GM13976 (cell line): Measurements from ENCODE around the gene NUTF2.
"Not testable (repeated sequence)": the region's sequence is repeated elsewhere in the genome, so short reads cannot be mapped to it uniquely, and the experiment has no call there.

Experiments used
- DNase-seq: peaks from one replicate; pipeline ENCODE4 v3.0.0; 2012; ENCODE audit warnings: low spot score
- in situ Hi-C: fragments of 300-500 bp; cut with MboI; formaldehyde crosslinking; loops from one replicate; pipeline ENCODE4 v1.12.0; 2022; ENCODE audit warnings: low sequenced_read_pairs, mixed read lengths, inconsistent platforms; ENCODE audit not compliant: unreplicated experiment
- TF ChIP-seq, protein P1 (sequence below): IDR thresholded peaks from 2 replicates; pipeline ENCODE4 v1.5.1; 2012; ENCODE audit warnings: borderline replicate concordance, mild to moderate bottlenecking; ENCODE audit not compliant: insufficient read depth; ENCODE audit errors: extremely low read depth, missing control alignments, control extremely low read depth

Gene NUTF2

DNA sequence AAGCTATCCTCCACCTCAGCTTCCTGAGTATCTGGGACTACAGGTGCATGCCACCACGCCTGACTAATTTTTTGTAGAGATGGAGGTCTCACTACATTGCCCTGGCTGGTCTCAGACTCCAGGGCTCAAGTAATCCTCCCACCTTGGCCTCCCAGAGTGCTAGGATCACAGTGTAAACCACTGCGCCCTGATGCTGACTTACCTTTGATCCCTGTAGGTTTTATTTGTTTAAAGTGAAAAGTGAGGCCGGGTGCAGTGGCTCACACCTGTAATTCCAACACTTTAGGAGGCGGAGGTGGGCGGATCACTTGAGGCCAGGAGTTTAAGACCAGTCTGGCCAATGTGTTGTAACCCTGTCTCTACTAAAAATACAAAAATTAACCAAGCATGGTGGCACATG lies 55.0 kb downstream of the NUTF2 start:
- no peak for DNase-seq
- in situ Hi-C loops, result no loop called here
- TF ChIP-seq, protein P1, sequence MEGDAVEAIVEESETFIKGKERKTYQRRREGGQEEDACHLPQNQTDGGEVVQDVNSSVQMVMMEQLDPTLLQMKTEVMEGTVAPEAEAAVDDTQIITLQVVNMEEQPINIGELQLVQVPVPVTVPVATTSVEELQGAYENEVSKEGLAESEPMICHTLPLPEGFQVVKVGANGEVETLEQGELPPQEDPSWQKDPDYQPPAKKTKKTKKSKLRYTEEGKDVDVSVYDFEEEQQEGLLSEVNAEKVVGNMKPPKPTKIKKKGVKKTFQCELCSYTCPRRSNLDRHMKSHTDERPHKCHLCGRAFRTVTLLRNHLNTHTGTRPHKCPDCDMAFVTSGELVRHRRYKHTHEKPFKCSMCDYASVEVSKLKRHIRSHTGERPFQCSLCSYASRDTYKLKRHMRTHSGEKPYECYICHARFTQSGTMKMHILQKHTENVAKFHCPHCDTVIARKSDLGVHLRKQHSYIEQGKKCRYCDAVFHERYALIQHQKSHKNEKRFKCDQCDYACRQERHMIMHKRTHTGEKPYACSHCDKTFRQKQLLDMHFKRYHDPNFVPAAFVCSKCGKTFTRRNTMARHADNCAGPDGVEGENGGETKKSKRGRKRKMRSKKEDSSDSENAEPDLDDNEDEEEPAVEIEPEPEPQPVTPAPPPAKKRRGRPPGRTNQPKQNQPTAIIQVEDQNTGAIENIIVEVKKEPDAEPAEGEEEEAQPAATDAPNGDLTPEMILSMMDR, result no peak

- TF ChIP-seq, protein P1, result no peak
- DNase-seq, result no peak
- in situ Hi-C loops, result no loop called here
These were observed 56.1 kb downstream of the NUTF2 start for GRCh38 chr16:67902831-67903230.

DNA sequence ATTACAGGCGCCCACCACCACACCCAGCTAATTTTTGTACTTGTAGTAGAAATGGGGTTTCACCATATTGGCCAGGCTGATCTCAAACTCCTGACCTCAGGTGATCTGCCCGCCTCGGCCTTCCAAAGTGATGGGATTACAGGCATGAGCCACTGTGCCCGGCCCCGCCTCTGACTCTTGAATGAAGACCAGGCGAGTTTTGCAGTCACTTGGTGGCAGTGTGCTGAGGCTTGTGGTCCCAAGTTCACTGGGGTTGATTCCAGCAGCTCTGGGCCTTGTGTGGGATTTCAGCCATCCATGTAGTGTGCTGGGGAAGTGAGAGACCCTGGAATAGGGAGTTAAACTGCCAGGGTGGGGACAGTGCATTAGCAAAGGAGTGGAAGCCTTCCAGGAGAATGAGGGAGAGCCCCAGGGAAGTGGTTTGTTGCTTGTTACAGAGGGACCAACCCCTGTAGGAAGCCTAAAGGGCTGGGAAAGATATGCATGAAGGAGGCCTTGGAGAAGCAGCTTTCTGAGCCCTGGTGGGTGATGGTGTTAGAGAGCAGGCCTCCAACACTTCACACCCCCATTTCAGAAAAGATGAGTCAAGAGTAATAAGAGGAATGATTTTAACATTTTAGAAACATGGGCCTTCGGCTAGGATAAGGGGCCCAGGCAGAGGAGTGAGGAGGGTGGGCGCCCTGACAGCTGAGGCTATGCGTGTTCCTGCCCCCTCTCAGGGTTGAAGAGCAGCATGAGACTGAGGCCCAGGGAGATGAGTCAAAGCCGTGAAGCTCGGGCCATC lies 60.9 kb downstream of the NUTF2 start:
- TF ChIP-seq, protein P1, result no peak
- in situ Hi-C loops, result no loop called here
- no peak for DNase-seq

- in situ Hi-C loops, result no loop called here
- no peak for DNase-seq
- TF ChIP-seq, protein P1, result no peak
These were observed 62.5 kb downstream of the NUTF2 start for GRCh38 chr16:67909056-67909742.

- TF ChIP-seq, protein P1, result no peak
- no peak for DNase-seq
- in situ Hi-C loops, result no loop called here
These were observed 63.4 kb downstream of the NUTF2 start for GRCh38 chr16:67910158-67910557.

DNA sequence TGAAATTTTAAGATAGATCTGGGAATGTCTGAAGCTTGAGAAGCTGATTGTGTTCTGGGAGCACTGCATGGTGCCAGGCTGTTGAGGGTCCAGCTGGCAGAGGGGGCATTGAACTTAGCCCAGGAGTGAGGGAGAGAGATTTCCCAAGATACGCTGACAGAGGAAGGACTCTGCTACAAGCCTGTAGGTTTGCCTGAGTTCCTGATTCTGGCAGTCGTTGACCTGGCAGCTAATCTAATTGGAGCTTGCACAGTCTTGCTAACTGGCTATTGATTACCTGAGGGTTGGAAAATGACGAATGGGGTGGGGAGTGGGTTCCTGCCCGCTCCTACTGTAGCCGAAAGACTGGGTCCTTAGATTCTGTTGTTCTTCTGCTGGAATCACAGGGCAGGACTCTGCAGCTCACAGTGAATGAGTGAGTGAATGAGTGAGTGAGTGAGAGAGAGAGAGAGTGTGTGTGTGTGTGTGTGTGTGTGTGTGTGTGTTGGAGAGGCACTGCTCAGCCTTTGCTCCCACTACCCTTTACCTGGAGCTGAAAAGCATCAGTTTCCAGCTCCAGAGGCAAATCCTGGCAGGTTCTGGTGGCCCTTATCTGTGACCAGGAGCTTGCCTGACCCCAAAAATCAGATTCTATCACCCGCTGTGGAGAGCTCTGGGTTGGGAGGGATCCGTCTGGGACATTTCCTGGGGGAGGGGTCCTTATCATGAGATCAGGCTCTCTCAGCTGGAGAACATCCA lies 68.2 kb downstream of the NUTF2 start:
- TF ChIP-seq, protein P1, result no peak
- DNase-seq, result no peak
- in situ Hi-C loops, result no loop called here

DNA sequence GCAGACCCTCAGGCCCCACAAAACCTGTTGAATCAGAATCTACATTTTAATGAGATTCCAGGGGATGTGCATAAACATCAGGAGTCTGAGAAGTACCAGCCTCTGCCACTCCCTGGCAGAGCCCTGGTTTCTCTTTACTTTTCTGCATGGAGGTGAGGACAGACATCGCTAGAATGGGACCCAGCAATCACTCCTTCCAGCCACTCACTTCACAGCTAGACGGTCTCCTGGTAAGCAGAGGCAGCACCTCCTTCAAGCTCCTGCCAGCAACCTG lies 68.7 kb downstream of the NUTF2 start:
- in situ Hi-C loops, DNase-seq: not testable (repeated sequence)
